HG03460 (cell line): ENCODE results near the gene GPRC5C.

ENCODE experiments used
- ATAC-seq: cut with Tn5 transposase; IDR thresholded peaks from one replicate; pipeline ENCODE4 v1.9.1; 2021; ENCODE audit not compliant: unreplicated experiment

Gene GPRC5C, protein sequence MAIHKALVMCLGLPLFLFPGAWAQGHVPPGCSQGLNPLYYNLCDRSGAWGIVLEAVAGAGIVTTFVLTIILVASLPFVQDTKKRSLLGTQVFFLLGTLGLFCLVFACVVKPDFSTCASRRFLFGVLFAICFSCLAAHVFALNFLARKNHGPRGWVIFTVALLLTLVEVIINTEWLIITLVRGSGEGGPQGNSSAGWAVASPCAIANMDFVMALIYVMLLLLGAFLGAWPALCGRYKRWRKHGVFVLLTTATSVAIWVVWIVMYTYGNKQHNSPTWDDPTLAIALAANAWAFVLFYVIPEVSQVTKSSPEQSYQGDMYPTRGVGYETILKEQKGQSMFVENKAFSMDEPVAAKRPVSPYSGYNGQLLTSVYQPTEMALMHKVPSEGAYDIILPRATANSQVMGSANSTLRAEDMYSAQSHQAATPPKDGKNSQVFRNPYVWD

DNA sequence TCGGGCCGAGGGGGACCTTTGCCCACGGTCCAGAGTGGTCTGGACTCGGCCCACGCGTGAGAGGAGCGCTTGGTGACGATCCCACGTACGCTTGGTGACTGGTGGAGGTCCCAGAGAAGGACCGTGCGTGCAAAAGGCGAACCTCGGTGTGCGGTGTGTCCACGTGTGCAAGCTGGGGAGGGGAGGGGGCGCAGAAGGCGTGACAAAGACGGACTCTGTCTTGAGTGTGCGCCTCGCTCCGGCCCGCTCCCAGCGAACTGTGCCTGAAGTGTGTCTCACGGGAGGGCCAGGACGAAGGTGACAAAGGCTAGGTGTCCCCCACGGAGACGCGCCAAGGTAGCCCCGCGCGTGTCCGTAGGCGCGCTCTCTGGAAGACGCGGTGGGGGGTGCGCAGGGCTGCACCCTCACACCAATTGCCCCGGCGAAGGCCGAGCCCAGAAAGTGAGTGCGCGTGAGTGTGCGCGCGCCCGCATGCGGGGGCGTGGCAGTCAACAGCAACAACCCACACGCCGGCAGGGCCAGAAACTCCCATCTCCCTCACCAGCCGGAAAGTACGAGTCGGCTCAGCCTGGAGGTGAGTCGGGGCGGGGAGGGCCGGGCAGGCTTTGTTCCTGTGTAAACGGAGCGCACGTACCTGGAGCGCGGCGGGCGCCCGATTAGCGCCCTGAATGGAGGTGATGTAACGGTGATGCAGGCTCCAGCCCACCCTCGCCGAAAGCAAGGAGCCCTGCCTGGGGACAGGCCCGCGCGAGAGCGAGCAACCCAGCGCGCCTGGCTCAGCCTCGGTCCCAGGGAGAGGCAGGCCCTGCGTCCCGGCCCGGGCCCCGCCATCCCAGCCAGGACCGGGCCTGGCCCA is at the start of gene GPRC5C:
TSS of gene GPRC5C (plus strand) at position 521 of the 856 bp plus-strand sequence. CDS start 7,689 bp downstream, outside the sequence.
- no peak for ATAC-seq

DNA sequence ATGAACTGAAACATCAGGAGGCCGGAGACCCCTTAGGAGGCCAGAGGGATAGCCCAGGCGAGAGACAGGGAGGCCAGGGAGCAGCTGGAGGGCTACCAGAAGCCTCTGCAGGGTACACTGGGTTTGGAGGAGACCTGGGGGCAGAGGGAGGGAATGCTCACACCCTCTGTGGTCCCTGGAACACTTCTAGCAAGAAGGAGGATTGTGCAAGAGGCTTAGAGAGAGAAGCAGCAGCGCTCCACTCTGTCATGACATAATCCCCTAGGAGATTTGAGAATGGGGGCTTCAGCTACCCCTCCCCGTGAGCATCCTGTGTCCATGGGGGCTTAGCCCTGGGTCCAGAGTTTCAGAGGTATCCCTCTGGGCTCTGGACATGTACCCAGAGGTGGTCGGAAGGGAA is 48.7 kb upstream of the GPRC5C start:
- ATAC-seq = no peak

DNA sequence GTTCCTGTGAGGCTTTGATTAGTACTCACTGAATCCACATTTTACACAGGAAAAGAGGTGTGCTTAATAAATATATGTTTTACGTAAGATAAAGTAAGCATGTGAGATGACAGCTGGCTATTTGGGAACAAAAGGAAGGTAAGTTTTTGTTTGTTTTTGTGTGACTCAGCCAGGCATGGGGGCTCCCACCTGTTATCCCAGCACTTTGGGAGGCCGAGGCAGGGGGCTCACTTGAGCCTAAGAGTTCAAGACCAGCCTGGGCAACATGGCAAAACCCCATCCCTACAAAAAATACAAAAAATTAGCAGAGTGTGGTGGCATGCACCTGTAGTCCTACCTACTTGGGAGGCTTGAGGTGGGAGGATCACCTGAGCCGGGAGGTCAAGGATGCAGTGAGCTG is 46.7 kb upstream of the GPRC5C start:
- ATAC-seq = no peak

DNA sequence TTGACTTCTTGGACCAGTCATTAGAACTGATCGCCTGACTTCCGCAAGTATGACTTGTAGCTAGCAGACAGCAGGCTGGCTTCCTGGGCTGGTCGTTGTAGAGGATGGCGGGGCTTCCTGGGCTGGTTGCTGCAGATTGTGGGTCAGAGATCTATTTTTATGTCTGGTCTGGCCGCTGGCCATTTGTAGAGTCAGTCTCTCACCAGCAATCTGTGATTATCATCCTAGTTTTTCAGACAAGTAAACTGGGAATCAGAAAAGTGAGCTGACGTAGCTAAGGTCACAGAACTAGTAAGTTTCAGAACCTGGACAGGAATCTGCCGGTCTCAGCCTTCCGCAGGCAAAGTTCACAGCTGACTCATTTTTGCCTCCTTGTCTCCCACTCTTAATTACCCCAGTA is 45.5 kb upstream of the GPRC5C start:
- no peak for ATAC-seq

DNA sequence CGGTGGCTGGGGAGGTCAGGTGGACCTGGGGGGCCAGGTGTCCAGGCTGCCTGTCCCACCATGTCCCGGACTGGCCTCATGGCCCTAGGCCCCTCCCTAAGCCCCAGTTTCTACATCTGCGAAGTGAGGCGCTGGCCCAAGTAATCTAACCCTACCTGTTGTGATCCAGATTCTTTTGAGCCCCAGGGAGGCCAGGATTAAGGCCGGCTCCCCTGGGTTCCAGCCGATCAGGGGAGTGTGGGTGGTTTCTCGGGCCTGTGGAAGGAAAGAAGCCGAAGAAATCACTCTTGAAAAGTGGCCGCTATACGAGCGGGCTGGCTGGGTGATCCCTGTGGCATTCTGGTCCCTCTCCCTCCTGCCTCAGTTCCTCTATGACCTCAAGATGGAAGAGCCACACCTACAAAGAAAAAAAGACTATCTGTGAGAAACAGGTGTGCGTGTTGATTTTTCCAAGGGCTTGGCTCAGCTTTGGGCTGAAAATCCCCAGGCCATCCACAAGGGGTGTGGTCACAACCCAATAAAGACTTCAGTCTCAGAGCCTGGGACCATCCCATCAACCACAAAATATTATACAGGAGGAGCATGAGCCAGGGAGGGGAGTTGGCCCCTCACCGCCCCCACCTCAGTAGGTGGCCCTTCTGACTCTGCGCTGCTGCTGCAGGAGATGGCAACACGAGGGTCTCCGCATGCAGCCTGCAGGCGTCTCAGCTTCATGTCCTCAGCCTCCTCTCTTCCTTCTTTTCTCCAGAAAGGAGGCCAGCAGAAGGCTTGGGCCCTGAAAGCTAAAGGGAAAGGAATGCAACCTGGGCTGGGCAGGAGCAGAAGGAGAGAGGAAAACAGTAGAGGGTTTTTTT is 44.3 kb upstream of the GPRC5C start:
- ATAC-seq = no peak

DNA sequence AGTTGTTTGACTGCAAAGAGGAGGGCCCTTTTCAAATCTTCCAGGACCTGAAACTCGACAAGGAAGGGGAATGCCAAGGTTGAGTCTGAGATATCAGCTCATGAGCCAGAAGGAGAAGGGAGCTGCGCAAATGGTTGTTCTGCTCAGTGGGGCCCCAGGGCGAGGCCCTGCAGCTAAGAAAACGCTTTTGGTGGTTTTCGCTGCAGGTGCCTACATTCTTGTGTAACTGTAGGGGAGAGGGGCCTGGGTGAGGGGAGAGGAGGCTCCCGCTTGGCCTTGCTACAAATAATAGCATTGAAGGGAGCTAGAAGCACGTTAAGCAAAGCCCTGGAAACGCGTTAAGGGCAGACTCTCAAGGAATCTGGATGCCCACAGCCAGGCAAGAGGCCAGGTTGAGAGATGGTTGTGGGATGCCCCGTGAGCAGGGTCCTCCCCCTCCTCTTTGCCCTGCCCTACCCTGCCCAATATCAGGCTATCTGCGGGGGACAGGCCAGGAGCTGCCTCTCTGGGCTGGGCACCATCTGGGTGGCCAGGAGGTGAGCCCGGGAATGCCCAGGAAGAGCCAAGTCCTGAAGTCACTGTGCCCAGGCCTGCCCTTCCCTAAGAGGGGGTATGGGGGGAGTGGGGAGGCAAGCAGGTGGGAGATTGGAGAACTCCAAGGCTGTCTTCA is 42.7 kb upstream of the GPRC5C start:
- no peak for ATAC-seq

DNA sequence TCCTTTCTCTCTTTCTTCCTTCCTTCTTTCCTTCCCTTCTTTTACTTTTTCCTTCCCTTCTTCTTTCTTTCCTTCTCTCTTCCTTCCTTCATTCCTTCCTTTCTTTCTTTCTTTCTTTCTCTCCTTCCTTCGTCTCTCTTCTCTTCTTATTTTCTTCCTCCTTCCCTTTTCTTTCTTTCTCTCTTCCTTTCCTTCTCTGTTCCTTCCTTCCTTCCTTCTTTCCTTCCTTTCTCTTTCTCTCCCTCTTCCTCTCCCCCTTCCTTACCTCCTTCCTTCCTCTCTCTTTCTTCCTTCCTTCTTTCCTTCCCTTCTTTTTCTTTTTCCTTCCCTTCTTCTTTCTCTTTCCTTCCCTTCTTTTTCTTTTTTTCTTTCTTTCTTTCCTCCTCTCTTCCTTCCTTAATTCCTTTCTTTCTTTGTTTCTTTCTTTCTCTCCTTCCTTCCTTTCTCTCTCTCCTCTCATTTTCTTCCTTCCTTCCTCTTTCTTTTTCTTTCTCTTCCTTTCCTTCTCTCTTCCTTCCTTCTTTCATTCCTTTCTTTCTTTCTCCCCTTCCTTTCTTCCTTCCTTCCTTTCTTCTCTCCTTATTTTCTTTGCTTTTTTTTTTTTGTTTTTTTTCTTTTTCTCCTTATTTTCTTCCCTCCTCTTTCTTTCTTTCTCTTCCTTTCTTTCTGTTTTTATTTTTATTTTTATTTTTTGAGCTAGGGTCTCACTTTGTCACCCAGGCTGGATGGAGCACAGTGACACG is 41.8 kb upstream of the GPRC5C start:
- no peak for ATAC-seq

DNA sequence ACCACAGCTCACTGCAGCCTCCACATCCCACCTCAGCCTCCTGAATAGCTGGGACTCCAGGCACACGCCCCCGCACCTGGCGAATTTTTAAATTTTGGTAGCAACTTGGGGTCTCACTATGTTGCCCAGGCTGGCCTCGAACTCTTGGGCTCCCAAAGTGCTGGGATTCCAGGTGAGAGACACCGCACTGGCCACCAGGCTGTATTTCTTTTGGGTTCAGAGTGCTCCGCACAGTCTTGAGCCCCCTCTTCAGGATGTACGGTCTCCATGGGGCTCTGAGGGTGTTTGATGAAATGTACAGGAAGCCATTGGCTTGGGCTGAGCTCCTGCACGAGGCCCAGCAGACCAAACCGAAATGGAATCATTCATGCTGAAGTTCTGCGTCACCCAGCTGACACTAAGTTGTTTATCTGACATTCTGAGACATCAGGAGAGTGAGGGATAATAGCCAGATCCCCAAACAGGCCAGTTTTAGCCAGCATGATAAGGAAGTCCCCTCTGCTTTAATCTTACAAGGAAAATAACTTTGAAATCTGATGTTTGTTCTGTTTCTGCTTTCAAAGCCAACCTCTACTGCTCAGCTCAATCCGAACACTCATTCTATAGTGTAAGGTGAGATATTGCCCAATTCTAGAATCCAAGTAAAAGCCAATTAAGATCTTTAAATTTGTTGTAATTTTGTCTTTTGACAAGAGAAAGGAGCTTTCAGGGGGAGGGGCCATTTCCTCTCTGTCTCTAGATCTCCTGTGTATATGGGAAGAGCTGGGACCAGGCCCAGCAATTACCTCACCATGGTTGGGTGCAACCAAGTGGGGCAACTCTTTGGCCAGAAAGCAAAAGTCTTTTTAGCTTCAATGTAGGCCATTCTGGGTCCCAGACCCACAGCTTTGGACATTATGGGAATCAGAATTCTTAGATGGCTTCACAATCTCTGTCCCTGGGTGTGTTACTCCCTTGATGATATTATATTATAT is 40.9 kb upstream of the GPRC5C start:
- ATAC-seq = no peak

DNA sequence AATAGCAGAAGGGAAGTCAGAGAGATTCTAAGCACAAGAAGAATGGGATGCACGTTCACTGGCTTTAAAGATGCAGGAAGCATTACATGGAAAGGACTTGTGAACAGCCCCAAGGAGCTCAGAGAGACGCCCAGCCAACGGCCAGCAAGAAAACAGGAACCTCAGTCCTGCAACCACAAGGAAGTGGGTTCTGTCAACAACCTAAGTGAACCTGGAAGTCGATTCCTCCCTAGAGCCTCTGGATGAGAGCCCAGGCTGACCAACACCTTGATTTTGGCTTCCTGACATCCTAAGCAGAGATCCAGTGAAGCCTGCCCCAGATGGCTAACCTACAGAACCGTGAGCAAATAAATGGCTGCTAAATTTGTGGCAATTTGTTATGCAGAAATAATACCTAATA is 40.1 kb upstream of the GPRC5C start:
- ATAC-seq = no peak

DNA sequence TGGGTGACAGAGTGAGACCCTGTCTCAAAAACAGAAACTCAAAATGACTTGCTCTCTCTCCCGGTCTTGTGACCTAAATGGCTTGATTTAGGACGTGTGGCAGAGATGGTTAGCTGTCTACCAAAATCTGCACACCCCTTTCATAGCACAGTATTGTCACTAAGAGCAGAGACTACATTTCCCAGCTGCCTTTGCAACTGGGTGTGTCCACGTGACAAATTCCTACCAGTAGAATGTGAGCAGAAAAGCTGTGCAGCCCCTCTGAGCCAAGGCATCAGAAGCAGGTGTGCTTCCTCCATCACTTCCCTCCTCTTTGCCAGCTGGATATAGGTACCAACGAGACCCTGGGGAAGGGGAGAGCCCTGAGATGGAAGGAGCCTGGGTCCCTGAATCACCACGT is 39.0 kb upstream of the GPRC5C start:
- ATAC-seq = no peak

DNA sequence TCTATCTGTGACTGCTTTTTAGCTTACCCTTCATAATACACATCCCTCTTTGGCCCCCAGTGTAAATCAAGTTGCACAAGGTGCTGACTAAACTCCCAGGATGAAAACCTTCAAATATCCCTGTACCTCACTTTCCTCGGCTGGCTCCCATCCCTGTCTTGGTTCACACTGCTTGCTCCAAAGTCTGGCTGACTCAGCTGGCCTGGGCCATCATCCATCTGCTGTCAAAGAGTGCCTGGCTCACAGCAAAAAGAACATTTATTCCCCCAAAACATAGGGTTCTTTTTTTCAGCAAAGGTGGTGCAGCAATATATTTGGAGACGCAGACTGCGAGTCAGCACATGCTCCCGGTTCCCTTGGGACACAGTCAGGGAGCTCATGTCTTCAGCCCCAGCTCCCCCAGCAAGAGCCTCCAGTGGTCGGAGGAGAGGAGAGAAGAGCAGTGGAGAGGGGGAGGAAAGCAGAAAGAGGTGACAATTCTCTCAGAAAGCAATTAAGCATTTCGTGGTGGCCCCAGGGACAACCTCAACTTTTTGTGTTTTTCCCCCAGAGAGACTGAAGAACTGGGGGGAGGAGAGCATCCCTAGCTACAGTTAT is 38.4 kb upstream of the GPRC5C start:
- no peak for ATAC-seq

DNA sequence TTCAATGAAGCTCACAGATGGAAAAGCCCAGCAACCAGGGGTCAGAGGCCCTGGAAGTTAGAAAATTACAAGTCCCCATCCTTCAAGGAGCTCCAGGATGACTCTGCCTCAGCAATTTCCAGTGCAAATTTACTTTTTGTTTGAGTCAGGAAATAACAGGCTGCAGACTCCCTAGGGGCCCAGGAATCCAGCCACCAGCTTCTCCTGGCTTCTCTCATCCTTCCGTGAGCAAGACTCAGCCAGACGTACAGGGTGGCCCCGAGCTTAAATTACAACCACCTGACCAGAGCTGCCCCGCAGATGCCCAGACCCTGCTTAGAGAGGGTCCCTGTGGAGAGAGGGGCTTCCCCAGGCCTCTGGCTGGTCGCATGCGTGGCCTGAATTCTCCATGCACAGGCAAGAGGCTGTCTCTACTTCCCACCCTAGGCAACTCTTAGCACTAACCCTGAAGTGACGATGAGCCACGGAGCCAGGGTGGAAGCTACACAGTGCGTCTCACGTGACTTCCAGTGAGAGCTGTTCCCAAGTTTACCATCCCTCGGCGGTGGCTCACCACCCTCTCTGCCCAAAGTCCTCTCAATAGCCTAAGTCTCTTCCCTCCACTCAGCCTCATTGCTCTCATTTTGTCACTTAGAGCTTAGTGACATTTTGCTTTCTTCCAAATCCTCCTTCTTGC is 37.5 kb upstream of the GPRC5C start:
- ATAC-seq = no peak

DNA sequence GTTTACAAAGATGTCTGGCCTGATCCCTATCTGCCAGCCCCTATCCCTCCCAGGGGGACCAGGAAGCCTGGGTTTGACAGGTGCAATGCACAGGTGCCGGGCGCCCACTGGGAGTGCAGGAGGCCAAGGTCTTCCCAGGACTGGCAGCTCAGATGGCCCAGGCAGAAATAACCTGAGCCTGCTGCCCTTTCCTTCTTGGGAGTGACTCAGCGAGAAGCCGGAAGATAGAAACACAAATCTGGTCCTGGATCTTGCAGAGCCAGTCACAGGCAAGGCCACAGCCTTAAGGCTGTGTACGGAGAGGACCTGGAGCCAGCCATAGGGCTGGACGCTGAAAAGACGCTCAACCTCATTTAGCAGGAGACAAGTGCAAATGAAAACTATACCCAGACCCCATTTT is 36.9 kb upstream of the GPRC5C start:
- ATAC-seq = no peak

DNA sequence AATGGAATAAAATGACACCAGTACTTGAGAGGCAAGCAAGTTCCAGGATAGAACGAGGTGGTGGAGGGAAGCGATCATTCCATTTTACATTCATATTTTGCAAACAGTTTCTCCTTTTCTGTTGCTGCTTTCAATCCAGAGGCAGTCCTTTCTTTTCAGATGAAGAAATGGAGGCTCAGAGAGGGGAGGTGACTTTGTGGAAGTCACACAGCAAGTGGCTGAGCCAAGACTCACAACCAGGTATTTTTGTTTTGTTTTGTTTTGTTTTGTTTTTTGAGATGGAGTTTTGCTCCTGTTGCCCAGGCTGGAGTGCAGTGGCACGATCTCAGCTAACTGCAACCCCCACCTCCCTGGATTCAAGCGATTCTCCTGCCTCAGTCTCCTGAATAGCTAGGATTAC is 35.3 kb upstream of the GPRC5C start:
- no peak for ATAC-seq

DNA sequence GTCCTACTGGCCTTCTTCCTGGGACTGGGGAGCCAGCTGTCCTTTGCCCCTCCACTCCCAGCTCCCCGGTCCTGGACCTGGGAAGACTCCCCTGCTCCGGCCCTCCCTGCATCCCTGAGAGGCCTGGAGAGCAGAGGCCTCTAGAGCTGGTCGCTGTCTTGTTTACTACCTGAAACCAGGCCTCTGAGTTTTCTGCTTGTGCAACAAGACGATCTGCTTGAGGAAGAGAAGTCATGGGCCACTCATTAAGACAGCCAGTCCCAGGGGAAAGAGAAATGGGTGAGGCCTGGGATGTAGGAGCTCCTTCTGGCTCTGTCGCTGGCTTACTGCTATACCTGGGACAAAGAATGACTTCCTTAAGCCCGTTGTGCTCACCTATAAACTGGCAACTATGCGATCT is 29.8 kb upstream of the GPRC5C start:
- no peak for ATAC-seq

DNA sequence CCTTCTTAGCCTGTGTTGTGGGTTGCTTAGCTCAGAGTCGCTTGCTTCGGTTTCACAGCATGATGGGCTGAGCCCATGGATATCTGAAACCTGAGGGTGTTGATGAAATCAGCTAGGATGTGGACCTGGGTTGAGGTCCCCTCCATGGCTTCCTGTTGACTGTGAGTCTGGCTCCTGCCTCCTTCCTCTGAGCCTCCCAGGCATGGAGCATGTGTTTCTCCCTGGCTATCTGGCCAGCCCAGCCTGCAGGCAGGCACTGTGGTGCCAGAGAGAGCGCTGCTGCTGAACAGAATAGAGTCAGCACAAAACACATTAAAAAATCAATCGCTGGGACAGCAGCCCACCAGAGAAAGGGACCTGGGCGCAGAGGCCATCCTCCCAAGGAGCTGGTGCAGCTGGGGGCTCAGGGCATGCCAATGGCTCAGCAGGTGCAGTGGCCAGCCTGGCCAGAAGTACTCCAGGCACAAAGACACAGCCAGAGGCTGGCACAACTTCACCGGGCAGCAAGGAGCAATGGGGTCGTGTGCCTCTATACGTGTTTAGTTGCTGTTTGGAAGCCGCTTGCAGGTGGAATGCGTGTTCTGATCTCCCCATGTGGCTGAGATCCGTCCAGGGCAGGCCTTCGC is 28.3 kb upstream of the GPRC5C start:
- no peak for ATAC-seq

DNA sequence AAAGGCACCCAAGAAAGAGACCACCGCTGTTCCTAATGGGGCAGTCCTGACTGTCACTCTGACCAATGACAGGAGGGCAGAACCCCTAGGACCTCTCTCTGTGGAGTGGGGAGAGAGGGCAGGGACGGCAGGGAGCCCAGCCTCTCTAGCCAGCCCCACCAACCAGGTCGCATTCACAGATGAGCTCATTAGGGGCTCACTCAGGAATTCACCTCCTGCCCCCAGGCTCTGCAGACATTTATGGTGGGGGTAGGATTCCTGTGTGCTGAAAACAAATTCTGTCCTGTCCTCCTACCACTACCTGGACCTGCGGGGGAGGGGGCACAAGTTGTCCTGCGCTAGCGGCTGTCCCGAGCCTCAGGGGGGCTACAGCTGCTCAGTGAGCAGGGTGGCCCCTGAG is 27.7 kb upstream of the GPRC5C start:
- ATAC-seq = no peak
